Gastroesophageal sphincter (tissue), 4 donors: ENCODE measurements around the gene B9D1. TPM values are rescaled to one million over a fixed set of nuclear protein-coding genes. Genes with fewer than 3 reads are reported as not detected.

Experiments used
- ATAC-seq: fragments of 150-250 bp; one replicate; pipeline ENCODE4 v1.9.1; 2016; ENCODE audit warnings: mild to moderate bottlenecking, moderate library complexity
- H3K27ac ChIP-seq, 4 donors: fragments of 200-600 bp; sonication (generic) in 3 of 4; 1 replicate in 3 of 4; 2 replicates in 1 of 4; pipeline ENCODE4 v1.5.1; 2016 to 2019
- H3K27me3 ChIP-seq: fragments of 200-600 bp; sonication (generic); one replicate; pipeline ENCODE4 v1.5.1; 2019
- H3K36me3 ChIP-seq, 2 donors: fragments of 200-600 bp; sonication (generic); one replicate each; pipeline ENCODE4 v1.5.1; 2019; ENCODE audit warnings: control low read depth in 1 of 2
- H3K4me1 ChIP-seq, 3 donors: fragments of 200-600 bp; sonication (generic); 1 replicate in 2 of 3; 2 replicates in 1 of 3; pipeline ENCODE4 v1.5.1; 2016 to 2019; ENCODE audit warnings: control low read depth in 2 of 3
- H3K4me3 ChIP-seq, 2 donors: fragments of 200-600 bp; sonication (generic); one replicate each; pipeline ENCODE4 v1.5.1; 2019; ENCODE audit warnings: mild to moderate bottlenecking in 1 of 2, moderate library complexity in 1 of 2
- H3K9me3 ChIP-seq, 3 donors: fragments of 200-600 bp; sonication (generic); one replicate each; pipeline ENCODE4 v1.5.1; 2017 to 2019; ENCODE audit warnings: control low read depth in 2 of 3
- CTCF ChIP-seq, 4 experiments: fragments of 200-600 bp in 2 of 4; fragments of 450-650 bp in 2 of 4; sonication (generic) in 1 of 4; IDR thresholded peaks; one replicate each; pipeline ENCODE4 v1.5.1; 2017 to 2019; ENCODE audit warnings: antibody characterized with exemption in 4 of 4, mild to moderate bottlenecking in 2 of 4, moderate library complexity in 2 of 4
- EP300 ChIP-seq: sonication (generic); formaldehyde crosslinking; IDR thresholded peaks from one replicate; pipeline ENCODE4 v1.6.1; 2017; ENCODE audit warnings: antibody characterized with exemption, mild to moderate bottlenecking
- POLR2A ChIP-seq, 2 donors: fragments of 450-650 bp; IDR thresholded peaks; one replicate each; pipeline ENCODE4 v1.6.1; 2017; ENCODE audit warnings: antibody characterized with exemption in 2 of 2, mild to moderate bottlenecking in 2 of 2, moderate library complexity in 1 of 2
- POLR2AphosphoS5 ChIP-seq: sonication (generic); formaldehyde crosslinking; IDR thresholded peaks from one replicate; pipeline ENCODE4 v1.6.1; 2017; ENCODE audit warnings: antibody characterized with exemption
- WGBS, 2 donors: methylation state at CpG; one replicate each; pipeline ENCODE4 v1.1.5; 2018; ENCODE audit warnings: low coverage in 1 of 2; 5-methylcytosine and 5-hydroxymethylcytosine counted together
- total RNA-seq, 4 donors: library from RNA; depleted of rRNA; stranded (reverse); fragments of >200 nt; gene quantifications; one replicate each; pipeline ENCODE4 v1.1.0, GENCODE V29; 2016

Gene B9D1
- total RNA-seq, 4 donors from 2014 or later: 10.5 to 30.2 (median 16.2) TPM

- Histone ChIP-seq H3K9me3 (no peaks in the 10 kb centered on the region), H3K4me3 (no peak overlapping the region), H3K27me3 (no peaks in the 10 kb centered on the region), H3K27ac (no peak overlapping the region), H3K4me1 (peaks cover 0 to 28% (median 14%) of the 10 kb centered on the region in 3 donors), H3K36me3 (no peaks in the 10 kb centered on the region)
- no peak for ATAC-seq
- WGBS, 2 donors: 72 to 91% methylated on average over 1 of the region's 1 CpG
- no peak for TF ChIP-seq CTCF (IDR thresholded peaks at IDR 0.05)
- no peak for TF ChIP-seq POLR2AphosphoS5
- TF ChIP-seq POLR2A (IDR thresholded peaks at IDR 0.05): no peak
- no peak for TF ChIP-seq EP300
These were observed 41.7 kb upstream of the B9D1 start for GRCh38 chr17:19404264-19404663.

GRCh38 chr17:19403021-19403420, 40.5 kb upstream of the B9D1 start:
- Histone ChIP-seq H3K9me3 (no peaks in the 10 kb centered on the region), H3K36me3 (no peaks in the 10 kb centered on the region), H3K27me3 (no peaks in the 10 kb centered on the region), H3K4me3 (no peak overlapping the region), H3K27ac (no peak overlapping the region), H3K4me1 (peaks cover 0 to 41% (median 20%) of the 10 kb centered on the region in 3 donors)
- ATAC-seq: no peak
- WGBS, 2 donors: 92 to 100% methylated on average over 2 of the region's 4 CpGs
- TF ChIP-seq CTCF (IDR thresholded peaks at IDR 0.05): no peak
- no peak for TF ChIP-seq POLR2AphosphoS5
- no peak for TF ChIP-seq POLR2A (IDR thresholded peaks at IDR 0.05)
- no peak for TF ChIP-seq EP300

- WGBS, 2 donors: 80% methylated on average over 1 of the region's 1 CpG; no CpG with 5 or more reads in 1 of the 2 donors
- H3K4me1 ChIP-seq: peaks cover 0 to 49% (median 25%) of the 10 kb centered on the region in 3 donors
- no peaks in the 10 kb centered on the region for H3K36me3 ChIP-seq
- no peaks in the 10 kb centered on the region for H3K27me3 ChIP-seq
- H3K27ac ChIP-seq: peak overlapping the region in 1 of 4 donors; percentile 7
- no peaks in the 10 kb centered on the region for H3K9me3 ChIP-seq
- ATAC-seq: no peak
- no peak overlapping the region for H3K4me3 ChIP-seq
- TF ChIP-seq POLR2A (IDR thresholded peaks at IDR 0.05) (no peak), CTCF (IDR thresholded peaks at IDR 0.05) (no peak), POLR2AphosphoS5 (no peak), EP300 (no peak)
These were observed 39.6 kb upstream of the B9D1 start for GRCh38 chr17:19402171-19402570.

- Histone ChIP-seq H3K27me3 (no peaks in the 10 kb centered on the region), H3K4me1 (peaks cover 0 to 49% (median 25%) of the 10 kb centered on the region in 3 donors), H3K36me3 (no peaks in the 10 kb centered on the region), H3K4me3 (no peak overlapping the region), H3K27ac (no peak overlapping the region), H3K9me3 (no peaks in the 10 kb centered on the region)
- no peak for ATAC-seq
- TF ChIP-seq POLR2AphosphoS5: no peak
- TF ChIP-seq EP300: no peak
- no peak for TF ChIP-seq POLR2A (IDR thresholded peaks at IDR 0.05)
- TF ChIP-seq CTCF (IDR thresholded peaks at IDR 0.05): no peak
- WGBS, 2 donors: 73 to 76% methylated on average over 7 to 8 of the region's 8 CpGs
These were observed 38.9 kb upstream of the B9D1 start for GRCh38 chr17:19401321-19402010.
